CD4-positive, alpha-beta T cell treated with Interleukin-4 for 4 hours (primary cell): Measurements from ENCODE around the gene SRGAP1.
"Not testable (repeated sequence)": the region's sequence is repeated elsewhere in the genome, so short reads cannot be mapped to it uniquely, and the experiment has no call there.

Experiments
- DNase-seq: peaks from one replicate; pipeline ENCODE4 v3.0.0-alpha.2; 2020

The SRGAP1 gene

GRCh38 chr12:64092507-64093196, 248.2 kb downstream of the SRGAP1 start:
- DNase-seq: no peak

DNA sequence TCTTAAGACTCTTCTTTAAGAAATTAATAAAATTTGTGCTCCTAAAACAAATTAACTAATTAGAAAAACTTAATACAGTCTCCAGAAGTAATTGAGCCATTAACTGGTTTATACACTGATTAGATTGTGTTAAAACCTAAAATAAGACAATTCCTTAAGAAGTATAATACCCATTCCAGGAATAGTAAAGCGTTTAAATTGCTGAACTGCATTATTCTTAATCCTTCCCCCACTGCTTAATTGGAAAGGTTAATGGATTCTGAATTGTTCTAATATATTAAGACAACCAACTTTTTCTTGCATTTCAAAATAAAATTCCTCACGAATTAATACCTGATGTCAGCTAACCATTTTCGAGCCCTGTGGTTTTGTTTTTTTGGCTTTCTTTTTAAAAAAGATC, 249.2 kb downstream of the SRGAP1 start:
- no peak for DNase-seq

DNA sequence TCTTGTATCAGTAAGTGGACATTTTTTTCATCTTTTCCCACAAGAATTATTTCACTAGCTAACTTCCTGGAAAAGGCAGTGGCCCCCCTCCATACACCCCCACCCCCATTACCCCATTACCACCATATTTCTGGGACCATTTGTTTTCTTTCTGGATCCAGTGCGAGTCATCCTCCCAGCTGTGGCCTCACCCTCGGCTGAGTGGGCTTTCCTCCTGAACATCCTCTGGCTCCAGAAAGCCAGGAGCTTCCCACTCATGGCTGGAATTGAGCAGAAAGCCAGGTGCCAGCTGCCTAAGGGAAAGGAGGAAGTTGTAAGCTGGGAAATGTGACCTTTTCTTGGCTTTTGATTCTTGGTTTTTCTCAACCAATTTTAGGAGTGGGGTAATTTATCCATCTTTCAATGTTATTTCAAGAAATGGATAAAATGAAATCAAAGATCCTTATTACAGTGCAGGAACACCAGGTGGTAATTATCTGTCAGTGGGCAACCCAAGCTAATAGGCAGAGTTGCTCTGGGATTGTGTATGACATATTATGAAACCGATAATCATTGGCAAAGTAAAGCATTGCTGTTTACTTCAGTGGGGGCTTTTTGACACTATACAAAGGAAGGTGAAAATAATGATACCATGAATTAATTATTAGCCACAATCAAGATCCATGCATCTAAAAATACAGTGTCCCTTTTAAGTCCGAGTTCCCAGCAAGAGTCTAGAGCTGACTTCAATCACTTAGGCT, 253.0 kb downstream of the SRGAP1 start:
- DNase-seq: no peak

DNA sequence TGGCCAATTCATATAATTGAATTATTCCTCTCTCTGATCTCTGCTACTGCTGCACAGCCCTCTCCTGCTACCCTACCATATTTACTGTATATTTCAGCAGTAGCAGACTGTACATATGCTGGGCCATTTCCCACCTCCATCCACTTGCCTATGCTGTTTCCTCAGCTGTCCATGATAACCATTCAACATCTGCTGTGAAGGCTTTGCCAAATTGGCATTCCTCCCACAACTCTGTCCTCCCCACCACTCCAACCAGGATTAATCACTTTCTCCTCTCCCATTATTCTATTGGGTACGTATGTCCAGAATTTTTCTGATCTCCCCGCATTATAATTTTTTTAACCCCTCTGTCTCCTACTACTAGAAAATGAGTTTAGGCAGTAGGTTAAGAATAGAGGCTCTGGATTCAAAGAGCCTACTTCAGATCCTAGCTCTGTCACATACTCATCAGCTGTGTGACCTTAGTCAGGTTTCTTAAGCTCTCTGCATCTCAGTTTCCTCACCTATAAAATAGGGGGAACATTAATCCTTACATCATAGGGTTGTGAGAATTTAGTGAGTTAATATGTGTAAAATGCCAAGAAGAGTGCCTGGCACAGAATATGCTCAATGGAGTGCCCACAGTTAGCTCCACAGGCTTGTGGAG, 254.3 kb downstream of the SRGAP1 start:
- no peak for DNase-seq

GRCh38 chr12:64099397-64099796, 254.9 kb downstream of the SRGAP1 start:
- no peak for DNase-seq

DNA sequence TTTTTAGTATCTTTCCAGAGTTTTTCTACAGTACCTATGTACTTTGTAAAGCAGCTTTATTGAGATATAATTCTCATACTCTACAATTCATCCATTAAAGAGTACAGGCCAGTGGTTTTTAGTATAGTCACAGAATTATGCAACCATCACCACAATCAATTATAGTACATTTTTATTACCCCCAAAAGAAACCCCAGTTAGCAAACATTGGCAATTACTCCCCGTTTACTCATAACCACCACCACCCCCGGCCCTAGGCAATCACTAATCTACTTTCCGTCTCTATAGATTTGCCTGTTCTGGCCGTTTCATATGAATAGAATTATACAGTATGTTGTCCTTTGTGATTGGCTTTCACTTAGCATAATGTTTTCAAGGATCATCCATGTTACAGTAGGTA, 257.8 kb downstream of the SRGAP1 start:
- no peak for DNase-seq

DNA sequence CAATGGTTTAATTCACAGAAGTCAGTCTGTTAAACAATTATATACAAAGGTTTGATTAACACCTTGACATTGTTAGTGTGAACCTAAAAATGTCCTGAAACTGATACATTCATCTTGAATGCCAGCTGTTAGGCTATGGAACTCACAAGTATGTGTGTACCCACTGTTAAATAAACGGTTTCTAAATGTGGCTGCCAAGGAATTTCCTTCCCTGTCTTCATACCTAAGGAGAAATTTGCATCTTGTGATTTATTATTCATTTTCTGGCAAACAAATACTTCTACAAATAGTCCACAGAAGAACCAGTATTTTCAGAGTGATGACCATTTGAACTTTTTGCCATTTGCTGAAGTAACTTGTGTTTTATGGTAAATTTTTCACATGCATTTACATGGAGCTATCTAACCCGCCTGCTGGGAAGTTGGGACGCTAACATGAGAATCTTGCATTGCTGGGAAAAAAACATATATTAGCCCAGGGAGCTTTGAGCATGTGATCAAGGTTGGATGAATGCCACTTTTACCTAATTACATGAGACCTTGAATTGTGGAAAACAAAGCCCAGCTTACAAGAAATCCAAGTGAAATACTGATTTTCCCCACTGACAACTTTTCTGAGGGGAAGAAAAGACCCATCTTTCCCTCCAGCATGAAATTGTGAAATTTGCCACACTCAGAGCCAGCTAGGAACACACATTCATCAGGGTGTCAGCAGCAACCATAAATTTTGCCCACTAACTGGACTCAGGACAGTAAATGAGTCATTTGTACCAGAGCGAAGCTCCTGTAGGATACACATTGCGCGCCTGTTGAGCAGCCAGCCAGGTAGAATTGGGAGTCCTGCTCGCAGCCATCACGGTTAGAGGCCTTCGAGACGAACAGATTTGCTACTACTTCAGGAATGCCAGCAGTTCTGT, 259.6 kb downstream of the SRGAP1 start:
- DNase-seq: no peak

DNA sequence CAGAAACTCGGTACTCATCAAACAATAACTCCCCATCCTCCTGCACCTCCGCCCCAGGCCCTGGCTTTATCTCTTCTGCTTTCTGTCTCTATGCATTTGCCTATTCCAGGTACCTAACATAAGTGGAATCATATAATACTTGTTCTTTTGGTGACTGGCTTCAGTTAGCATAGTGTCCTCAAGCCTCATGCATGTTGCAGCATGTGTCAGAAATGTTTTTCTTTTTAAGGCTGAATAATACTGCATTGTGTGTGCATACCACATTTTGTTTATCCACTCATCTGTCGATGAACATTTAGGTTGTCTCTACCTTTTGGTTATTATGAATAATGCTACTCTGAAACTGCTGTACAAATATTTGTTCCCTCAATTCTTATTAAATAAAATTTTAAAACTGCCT, 260.5 kb downstream of the SRGAP1 start:
- no peak for DNase-seq

DNA sequence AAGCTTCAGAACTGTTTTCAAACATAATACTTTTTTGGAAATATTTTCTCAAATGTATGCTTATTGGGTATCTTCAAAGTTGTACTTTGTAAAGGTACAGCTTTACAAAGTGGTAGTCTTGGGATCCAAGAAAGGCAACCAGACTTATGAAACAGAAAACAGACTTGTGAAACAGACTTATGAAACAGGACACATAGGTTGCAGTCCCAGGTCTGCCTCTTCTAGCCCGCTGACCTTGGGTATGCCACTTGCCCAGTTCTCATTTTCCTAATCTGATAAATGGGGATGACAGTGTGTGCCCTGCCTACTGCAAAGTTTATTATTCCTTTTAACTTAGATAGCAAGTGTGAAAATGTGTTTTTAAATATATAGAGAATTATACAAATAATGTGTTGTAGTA, 263.3 kb downstream of the SRGAP1 start:
- DNase-seq: no peak

GRCh38 chr12:64109706-64110105, 265.2 kb downstream of the SRGAP1 start:
- DNase-seq: no peak

- no peak for DNase-seq
Measured at GRCh38 chr12:64110864-64111263, 266.4 kb downstream of the SRGAP1 start.

DNA sequence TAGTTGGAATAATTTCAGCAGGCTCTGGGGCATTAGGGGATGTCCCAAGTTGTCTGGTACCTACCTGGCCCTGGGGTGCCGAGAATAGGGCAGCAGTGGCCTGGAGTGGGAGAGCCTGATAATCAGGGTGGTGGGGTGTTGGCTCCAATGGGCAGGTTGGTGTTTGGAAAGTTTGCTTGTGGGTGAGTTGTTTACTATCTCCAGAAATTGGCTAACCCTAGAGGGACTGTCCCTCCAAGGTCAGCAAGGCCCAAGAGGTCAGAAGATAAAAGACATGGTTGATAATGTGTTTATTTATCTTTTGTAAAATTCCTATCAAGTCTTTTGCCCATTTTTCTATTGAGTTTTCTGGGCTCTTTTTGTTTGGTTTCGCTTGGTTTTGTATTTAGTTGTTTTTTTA, 272.5 kb downstream of the SRGAP1 start:
- DNase-seq: no peak

GRCh38 chr12:64120568-64120967, 276.1 kb downstream of the SRGAP1 start:
- no peak for DNase-seq

- not testable (repeated sequence) for DNase-seq
Measured at GRCh38 chr12:64121086-64121485, 276.6 kb downstream of the SRGAP1 start.

GRCh38 chr12:64122154-64122553, 277.7 kb downstream of the SRGAP1 start:
- DNase-seq: no peak

DNA sequence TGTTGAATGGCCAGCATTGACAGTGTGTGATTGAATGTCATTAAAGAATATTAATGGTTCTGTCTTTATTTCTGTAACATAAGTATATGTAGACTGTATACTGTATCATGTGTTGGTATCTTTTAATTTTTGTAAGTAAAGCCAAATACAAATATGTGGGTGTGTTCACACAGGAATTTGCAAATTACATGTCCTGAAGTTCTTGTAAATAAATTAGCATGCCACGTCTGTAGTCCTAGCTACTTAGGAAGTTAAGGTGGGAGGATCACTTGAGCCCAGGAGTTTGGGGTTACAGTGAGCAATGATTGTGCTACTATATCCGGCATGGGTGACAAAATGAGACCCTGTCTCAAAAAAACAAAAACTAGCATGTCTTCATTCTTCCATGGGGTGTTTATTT, 278.5 kb downstream of the SRGAP1 start:
- DNase-seq: no peak

- no peak for DNase-seq
Measured at GRCh38 chr12:64123448-64123847, 278.9 kb downstream of the SRGAP1 start.

DNA sequence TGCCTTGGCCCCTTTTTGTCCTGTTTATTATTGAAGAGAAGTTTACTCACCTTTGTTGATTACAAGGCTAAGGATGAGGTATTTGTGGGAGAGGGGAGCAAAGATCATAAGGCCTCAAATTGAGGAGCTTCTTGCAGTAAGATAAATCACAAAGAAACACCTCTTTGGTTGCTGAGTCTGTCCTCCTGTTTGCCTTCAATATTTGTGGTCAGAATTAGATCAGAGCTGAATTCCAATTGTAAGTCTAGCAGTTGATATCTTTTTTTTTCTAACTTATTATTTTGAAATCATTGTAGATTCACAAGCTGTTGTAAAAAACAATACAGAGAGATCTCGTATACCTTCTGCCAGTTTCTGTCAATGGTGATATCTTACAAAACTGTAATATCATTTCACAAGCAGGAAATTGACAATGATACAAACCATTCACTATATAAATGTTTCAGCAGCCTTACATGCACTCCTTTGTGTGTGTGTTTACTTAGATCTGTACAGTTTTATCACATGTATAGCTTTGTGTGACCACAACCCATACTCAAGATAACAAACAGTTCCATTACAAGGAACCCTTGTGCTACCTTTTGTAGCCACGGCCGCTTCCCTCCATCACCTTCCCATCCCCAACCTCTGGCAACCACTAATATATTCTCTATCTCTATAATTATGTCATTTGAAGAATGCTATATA, 280.2 kb downstream of the SRGAP1 start:
- DNase-seq: no peak

- no peak for DNase-seq
Measured at GRCh38 chr12:64125913-64126312, 281.4 kb downstream of the SRGAP1 start.

DNA sequence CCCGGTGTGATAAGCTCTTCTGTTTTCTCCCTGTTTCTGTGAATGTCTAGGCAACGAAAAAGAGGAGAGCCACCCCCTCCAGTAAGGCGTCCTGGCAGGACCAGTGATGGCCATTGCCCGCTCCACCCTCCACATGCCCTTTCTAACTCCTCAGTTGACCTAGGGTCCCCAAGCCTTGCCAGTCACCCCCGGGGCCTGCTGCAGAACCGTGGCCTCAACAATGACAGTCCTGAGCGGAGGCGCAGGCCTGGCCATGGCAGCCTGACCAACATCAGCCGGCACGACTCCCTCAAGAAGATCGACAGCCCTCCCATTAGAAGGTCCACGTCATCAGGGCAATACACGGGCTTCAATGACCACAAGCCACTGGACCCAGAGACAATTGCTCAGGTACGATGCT, 283.3 kb downstream of the SRGAP1 start:
- no peak for DNase-seq

DNA sequence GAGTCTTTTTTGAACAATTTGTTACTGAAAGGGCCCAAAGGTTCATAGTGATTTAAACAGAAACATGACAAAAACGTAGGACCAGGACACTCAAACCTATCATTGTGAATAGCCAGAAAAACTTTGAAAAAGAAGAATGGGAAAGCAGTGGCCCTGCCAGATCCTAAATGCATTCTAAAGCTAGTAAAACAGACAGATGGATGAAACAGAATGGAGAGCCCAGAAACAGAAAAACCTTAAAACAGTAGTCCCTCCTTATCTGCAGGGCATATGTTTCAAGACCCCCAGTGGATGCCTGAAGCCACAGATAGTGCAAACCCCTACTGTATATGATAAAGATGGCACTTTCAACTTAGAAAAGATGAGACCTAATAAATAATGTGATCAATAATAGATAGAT, 283.9 kb downstream of the SRGAP1 start:
- no peak for DNase-seq

DNA sequence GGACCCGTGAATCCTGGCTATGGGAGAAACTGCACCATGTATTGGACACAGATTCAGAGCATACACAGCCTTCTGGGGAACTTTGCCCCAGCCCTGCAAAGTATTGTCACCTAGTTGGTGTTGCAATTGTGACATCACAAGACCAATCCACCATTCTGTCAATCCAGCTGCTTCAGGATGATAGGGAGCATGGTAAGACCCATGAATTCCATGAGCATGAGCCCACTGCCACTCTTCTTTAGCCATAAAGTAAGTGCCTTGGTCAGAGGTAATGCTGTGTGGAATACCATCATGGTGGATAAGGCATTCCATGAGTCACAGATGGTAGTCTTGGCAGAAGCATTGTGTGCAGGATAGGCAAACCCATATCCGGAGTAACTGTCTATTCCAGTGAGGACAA, 286.0 kb downstream of the SRGAP1 start:
- DNase-seq: not testable (repeated sequence)
